Dermis blood vessel endothelial cell (primary cell): ENCODE results near the gene PYGL. TPM values are rescaled to one million over a fixed set of nuclear protein-coding genes. Genes with fewer than 3 reads are reported as not detected.
A peak's percentile ranks its signal among the peaks of the same experiment; 100 is the strongest.
"Not testable (repeated sequence)": the region's sequence is repeated elsewhere in the genome, so short reads cannot be mapped to it uniquely, and the experiment has no call there.

Experiments
- DNase-seq: peaks from one replicate; pipeline ENCODE4 v3.0.0; 2010
- total RNA-seq: library from RNA; depleted of rRNA; stranded (reverse); fragments of >200 nt; gene quantifications from 2 replicates; pipeline ENCODE4 v1.2.3, GENCODE V29; 2014

PYGL gene
- total RNA-seq, 1 donor from 2014 or later = 64.5 TPM

GRCh38 chr14:50924843-50925242, 19.4 kb downstream of the PYGL start:
- DNase-seq = no peak

GRCh38 chr14:50924236-50924635, 20.0 kb downstream of the PYGL start:
- DNase-seq = no peak

GRCh38 chr14:50922803-50923202, 21.5 kb downstream of the PYGL start:
- DNase-seq = no peak

- peak; percentile 71 for DNase-seq
Measured at GRCh38 chr14:50920482-50921230, 23.6 kb downstream of the PYGL start.

- not testable (repeated sequence) for DNase-seq
Measured at GRCh38 chr14:50919524-50919923, 24.8 kb downstream of the PYGL start.

GRCh38 chr14:50917449-50917848, 26.8 kb downstream of the PYGL start:
- DNase-seq = no peak

- no peak for DNase-seq
Measured at GRCh38 chr14:50910495-50911420, 33.5 kb downstream of the PYGL start.

GRCh38 chr14:50906326-50907065, 37.8 kb downstream of the PYGL start:
- DNase-seq = no peak

- no peak for DNase-seq
Measured at GRCh38 chr14:50904719-50905118, 39.6 kb downstream of the PYGL start.

- no peak for DNase-seq
Measured at GRCh38 chr14:50901361-50901760, 42.9 kb downstream of the PYGL start.

- no peak for DNase-seq
Measured at GRCh38 chr14:50897658-50898175, 46.6 kb downstream of the PYGL start.

- DNase-seq = not testable (repeated sequence)
Measured at GRCh38 chr14:50897005-50897404, 47.3 kb downstream of the PYGL start.

GRCh38 chr14:50896421-50896820, 47.9 kb downstream of the PYGL start:
- DNase-seq = not testable (repeated sequence)

GRCh38 chr14:50892255-50892654, 52.0 kb downstream of the PYGL start:
- no peak for DNase-seq

GRCh38 chr14:50887476-50887875, 56.8 kb downstream of the PYGL start:
- DNase-seq = no peak

- no peak for DNase-seq
Measured at GRCh38 chr14:50883827-50884197, 60.5 kb downstream of the PYGL start.

GRCh38 chr14:50882932-50883826, 61.1 kb downstream of the PYGL start:
- DNase-seq = no peak

GRCh38 chr14:50875359-50876070, 68.8 kb downstream of the PYGL start:
- DNase-seq = no peak

- DNase-seq = no peak
Measured at GRCh38 chr14:50874757-50875156, 69.5 kb downstream of the PYGL start.

GRCh38 chr14:50871914-50872732, 72.2 kb downstream of the PYGL start, which contains the start of gene ABHD12B:
Gene ABHD12B, plus strand, starts transcription at chr14:50872053. Its CDS starts 122 bp downstream, at chr14:50872175.
- peak; percentile 19 for DNase-seq
